GM12872 (cell line): ENCODE measurements around the gene LRRN3.

Experiments
- TF ChIP-seq, protein P1 (sequence below): IDR thresholded peaks from 3 replicates; pipeline ENCODE4 v1.5.1; 2011; ENCODE audit warnings: low read depth, mild to moderate bottlenecking, low read length, moderate library complexity; ENCODE audit not compliant: insufficient read depth

Gene LRRN3

GRCh38 chr7:111126987-111127386, 36.1 kb downstream of the LRRN3 start:
- TF ChIP-seq, protein P1, sequence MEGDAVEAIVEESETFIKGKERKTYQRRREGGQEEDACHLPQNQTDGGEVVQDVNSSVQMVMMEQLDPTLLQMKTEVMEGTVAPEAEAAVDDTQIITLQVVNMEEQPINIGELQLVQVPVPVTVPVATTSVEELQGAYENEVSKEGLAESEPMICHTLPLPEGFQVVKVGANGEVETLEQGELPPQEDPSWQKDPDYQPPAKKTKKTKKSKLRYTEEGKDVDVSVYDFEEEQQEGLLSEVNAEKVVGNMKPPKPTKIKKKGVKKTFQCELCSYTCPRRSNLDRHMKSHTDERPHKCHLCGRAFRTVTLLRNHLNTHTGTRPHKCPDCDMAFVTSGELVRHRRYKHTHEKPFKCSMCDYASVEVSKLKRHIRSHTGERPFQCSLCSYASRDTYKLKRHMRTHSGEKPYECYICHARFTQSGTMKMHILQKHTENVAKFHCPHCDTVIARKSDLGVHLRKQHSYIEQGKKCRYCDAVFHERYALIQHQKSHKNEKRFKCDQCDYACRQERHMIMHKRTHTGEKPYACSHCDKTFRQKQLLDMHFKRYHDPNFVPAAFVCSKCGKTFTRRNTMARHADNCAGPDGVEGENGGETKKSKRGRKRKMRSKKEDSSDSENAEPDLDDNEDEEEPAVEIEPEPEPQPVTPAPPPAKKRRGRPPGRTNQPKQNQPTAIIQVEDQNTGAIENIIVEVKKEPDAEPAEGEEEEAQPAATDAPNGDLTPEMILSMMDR = no peak

DNA sequence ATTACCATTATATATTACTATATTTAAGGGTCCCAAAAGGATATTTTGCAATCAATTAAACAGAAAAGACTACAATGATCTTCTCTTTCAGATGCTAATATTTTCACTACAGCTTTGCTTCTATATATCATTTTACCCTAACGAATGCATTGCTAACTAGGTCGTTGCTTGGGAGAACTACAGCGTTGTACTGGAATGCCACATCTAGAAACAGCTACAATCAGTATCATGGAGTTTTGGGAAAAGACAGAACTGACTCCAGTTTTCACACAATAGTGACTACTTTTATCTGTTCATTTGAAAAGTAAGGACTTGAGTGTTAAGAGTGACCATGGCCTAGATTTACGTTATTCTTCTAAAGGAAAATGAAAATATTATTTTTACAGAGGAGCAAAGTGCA, 38.5 kb downstream of the LRRN3 start:
- TF ChIP-seq, protein P1 = no peak

GRCh38 chr7:111132833-111133232, 41.9 kb downstream of the LRRN3 start:
- TF ChIP-seq, protein P1 = no peak

- TF ChIP-seq, protein P1 = no peak
These were observed 46.6 kb downstream of the LRRN3 start for GRCh38 chr7:111137296-111138192.

DNA sequence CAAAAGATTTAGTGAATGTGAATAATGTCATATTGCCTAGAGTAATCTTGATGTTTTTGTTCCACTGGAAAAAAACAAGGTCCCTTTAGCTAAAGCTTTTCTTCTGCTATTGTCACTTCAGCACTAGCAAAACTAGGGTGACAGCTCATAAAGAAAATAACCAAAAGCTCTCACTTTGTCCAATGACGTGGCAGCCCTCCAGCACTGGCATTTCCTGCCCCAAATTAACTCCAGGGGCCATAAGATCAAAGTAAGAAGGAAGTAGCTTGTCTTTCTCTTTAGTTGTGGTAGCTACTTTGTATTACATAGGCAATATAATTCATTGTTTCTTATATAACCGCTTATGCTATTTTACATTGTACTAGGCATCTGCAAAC, 47.3 kb downstream of the LRRN3 start:
- TF ChIP-seq, protein P1 = no peak

- TF ChIP-seq, protein P1 = no peak
These were observed 47.7 kb downstream of the LRRN3 start for GRCh38 chr7:111138586-111138985.

DNA sequence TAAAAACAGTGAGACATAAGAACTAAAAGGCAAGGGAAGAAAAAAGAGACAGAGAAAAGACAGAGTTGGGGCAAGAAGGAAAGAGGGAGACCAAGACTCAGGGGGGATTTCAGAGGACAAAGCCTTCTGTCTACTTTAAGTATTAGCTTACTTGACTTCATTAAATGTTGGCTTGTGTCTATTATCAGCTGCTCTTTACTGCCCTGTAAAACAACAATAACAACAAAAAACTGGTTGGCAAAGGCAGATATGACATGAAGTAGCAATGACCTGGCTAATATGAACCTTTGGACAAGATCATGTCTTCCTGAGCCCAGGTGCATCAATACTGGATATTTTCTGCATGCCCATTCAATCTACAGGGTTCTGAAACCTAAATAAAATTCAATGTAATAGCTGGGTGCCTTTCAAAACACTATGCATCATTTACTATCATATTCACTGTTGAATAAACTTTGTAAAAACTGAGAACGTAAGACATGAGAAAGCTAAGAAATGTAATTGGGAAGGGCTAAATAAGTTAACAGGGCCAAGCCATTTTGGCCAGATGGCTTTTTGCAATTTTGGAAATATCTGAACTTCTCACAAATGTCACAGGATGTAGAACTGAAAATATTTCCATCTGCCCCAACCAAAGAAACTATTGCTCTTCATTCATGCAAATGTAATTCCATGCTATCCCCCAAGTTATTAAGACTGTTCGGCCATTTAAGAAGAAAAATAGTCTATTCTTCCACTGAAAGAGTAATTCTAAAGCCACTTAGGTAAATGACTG, 49.4 kb downstream of the LRRN3 start:
- TF ChIP-seq, protein P1 = no peak
